LNCAP (cell line): ENCODE results near the gene LCOR.

ENCODE experiments used
- CTCF ChIP-seq: fragments of 450-650 bp; IDR thresholded peaks from 2 replicates; pipeline ENCODE4 v1.5.1; 2017; ENCODE audit warnings: mild to moderate bottlenecking

LCOR gene

GRCh38 chr10:96832721-96833219 lies 672 bp downstream of the LCOR start:
- TF ChIP-seq CTCF = no peak

GRCh38 chr10:96833220-96834001 lies 1.3 kb downstream of the LCOR start:
- no peak for TF ChIP-seq CTCF

- TF ChIP-seq CTCF = no peak
Measured at GRCh38 chr10:96834120-96834519, 2.0 kb downstream of the LCOR start.

- TF ChIP-seq CTCF = no peak
Measured at GRCh38 chr10:96835899-96836298, 3.8 kb downstream of the LCOR start.

- no peak for TF ChIP-seq CTCF
Measured at GRCh38 chr10:96838529-96838928, 6.4 kb downstream of the LCOR start.

- TF ChIP-seq CTCF = no peak
Measured at GRCh38 chr10:96840841-96841518, 8.9 kb downstream of the LCOR start.

GRCh38 chr10:96842896-96843723 lies 11.0 kb downstream of the LCOR start:
- no peak for TF ChIP-seq CTCF
